Measurements from ENCODE around the gene PEX5L. TPM values are rescaled to one million over a fixed set of nuclear protein-coding genes. Genes with fewer than 3 reads are reported as not detected.

The PEX5L gene
- total RNA-seq, 1 donor from 2014 or later: 0.24 TPM

- ATAC-seq (ENCODE audit: poor library complexity) (no peak), DNase-seq (no peak)
- intact Hi-C loops (cut with DNase I): no loop called here
Observed at GRCh38 chr3:179765396-179765795, 271.3 kb downstream of the PEX5L start.

GRCh38 chr3:179760944-179761343, 275.8 kb downstream of the PEX5L start:
- intact Hi-C loops (cut with DNase I): no loop called here
- DNase-seq (no peak), ATAC-seq (ENCODE audit: poor library complexity) (no peak)

GRCh38 chr3:179750720-179751328, 285.9 kb downstream of the PEX5L start:
- ATAC-seq (ENCODE audit: poor library complexity) (no peak), DNase-seq (no peak)
- intact Hi-C loops (cut with DNase I): no loop called here

GRCh38 chr3:179745716-179746115, 291.0 kb downstream of the PEX5L start:
- intact Hi-C loops (cut with DNase I): no loop called here
- DNase-seq (no peak), ATAC-seq (ENCODE audit: poor library complexity) (no peak)

- intact Hi-C loops (cut with DNase I): no loop called here
- ATAC-seq (ENCODE audit: poor library complexity) (no peak), DNase-seq (no peak)
Observed at GRCh38 chr3:179745079-179745478, 291.7 kb downstream of the PEX5L start.
